Endometrium (tissue), 2 donors: Measurements from ENCODE around the gene SPART.

Source experiments
- FAIRE-seq: peaks from 2 replicates; lab custom pipeline; 2012; peaks lifted over from hg19 to GRCh38; lab: Jason Lieb, UNC
- donor health status: control.
- donor health status: control.

SPART gene

GRCh38 chr13:36346222-36347083 is at the start of gene SPART:
TSS of gene SPART (minus strand) at chr13:36346394. CDS start at chr13:36335830, 10,564 bp downstream.
- peak; percentile 86 for FAIRE-seq

GRCh38 chr13:36395280-36395679 is 49.1 kb upstream of the SPART start:
- peak; percentile 84 for FAIRE-seq

- no peak for FAIRE-seq
Observed at GRCh38 chr13:36385489-36385888, 39.3 kb upstream of the SPART start.

- FAIRE-seq: no peak
Observed at GRCh38 chr13:36382030-36382429, 35.8 kb upstream of the SPART start.

- FAIRE-seq: no peak
Observed at GRCh38 chr13:36377826-36378468, 31.8 kb upstream of the SPART start.

- FAIRE-seq: no peak
Observed at GRCh38 chr13:36374063-36374462, 27.9 kb upstream of the SPART start.

GRCh38 chr13:36371185-36371584 is 25.0 kb upstream of the SPART start:
- no peak for FAIRE-seq

- no peak for FAIRE-seq
Observed at GRCh38 chr13:36370108-36370429, 23.9 kb upstream of the SPART start.

GRCh38 chr13:36369268-36370107 is 23.3 kb upstream of the SPART start:
- no peak for FAIRE-seq

GRCh38 chr13:36366031-36366430 is 19.8 kb upstream of the SPART start:
- FAIRE-seq: no peak

GRCh38 chr13:36363366-36363863 is 17.2 kb upstream of the SPART start:
- FAIRE-seq: no peak

- FAIRE-seq: no peak
Observed at GRCh38 chr13:36362914-36363313, 16.7 kb upstream of the SPART start.

GRCh38 chr13:36362251-36362650 is 16.1 kb upstream of the SPART start:
- no peak for FAIRE-seq

- FAIRE-seq: no peak
Observed at GRCh38 chr13:36360903-36361302, 14.7 kb upstream of the SPART start.

- no peak for FAIRE-seq
Observed at GRCh38 chr13:36359301-36359950, 13.2 kb upstream of the SPART start.

- FAIRE-seq: no peak
Observed at GRCh38 chr13:36358175-36358718, 12.1 kb upstream of the SPART start.

GRCh38 chr13:36357692-36358091 is 11.5 kb upstream of the SPART start:
- no peak for FAIRE-seq

GRCh38 chr13:36357231-36357630 is 11.0 kb upstream of the SPART start:
- FAIRE-seq: no peak

GRCh38 chr13:36356058-36356457 is 9.9 kb upstream of the SPART start:
- no peak for FAIRE-seq

GRCh38 chr13:36355632-36356031 is 9.4 kb upstream of the SPART start:
- no peak for FAIRE-seq

- no peak for FAIRE-seq
Observed at GRCh38 chr13:36354842-36355623, 8.8 kb upstream of the SPART start.
